Measurements from ENCODE around the gene OTOGL.

DNA sequence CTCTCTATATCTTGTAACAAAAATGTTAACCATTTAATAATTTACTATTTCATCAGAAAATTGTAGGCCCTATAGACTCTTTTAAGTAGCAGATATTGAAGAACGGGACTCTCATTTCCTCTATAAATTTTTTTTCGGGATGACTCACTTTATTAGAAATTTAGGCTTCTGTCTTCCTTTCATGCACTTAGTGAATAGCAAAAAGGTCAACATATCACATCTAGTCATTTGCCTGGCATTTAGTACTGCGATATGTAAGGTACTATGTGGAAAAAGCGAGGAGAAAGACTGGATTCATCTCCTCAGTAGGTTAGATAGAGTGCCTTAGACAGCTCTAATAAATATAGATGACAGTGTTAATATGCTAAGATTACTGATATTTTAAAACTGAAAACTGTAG, 178.4 kb downstream of the OTOGL start:
- TF ChIP-seq, protein P1, sequence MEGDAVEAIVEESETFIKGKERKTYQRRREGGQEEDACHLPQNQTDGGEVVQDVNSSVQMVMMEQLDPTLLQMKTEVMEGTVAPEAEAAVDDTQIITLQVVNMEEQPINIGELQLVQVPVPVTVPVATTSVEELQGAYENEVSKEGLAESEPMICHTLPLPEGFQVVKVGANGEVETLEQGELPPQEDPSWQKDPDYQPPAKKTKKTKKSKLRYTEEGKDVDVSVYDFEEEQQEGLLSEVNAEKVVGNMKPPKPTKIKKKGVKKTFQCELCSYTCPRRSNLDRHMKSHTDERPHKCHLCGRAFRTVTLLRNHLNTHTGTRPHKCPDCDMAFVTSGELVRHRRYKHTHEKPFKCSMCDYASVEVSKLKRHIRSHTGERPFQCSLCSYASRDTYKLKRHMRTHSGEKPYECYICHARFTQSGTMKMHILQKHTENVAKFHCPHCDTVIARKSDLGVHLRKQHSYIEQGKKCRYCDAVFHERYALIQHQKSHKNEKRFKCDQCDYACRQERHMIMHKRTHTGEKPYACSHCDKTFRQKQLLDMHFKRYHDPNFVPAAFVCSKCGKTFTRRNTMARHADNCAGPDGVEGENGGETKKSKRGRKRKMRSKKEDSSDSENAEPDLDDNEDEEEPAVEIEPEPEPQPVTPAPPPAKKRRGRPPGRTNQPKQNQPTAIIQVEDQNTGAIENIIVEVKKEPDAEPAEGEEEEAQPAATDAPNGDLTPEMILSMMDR (IDR thresholded peaks at IDR 0.05 in 8 of 11, conservative IDR thresholded peaks at IDR 0.05 in 3 of 11): no peak
- TF ChIP-seq POLR2A (IDR thresholded peaks at IDR 0.05): no peak
- TF ChIP-seq POLR2AphosphoS5 (IDR thresholded peaks at IDR 0.05): no peak
